KBM-7 (cell line): ENCODE data around the gene TMEM201.
"Not testable (repeated sequence)": the region's sequence is repeated elsewhere in the genome, so short reads cannot be mapped to it uniquely, and the experiment has no call there.

Experiments
- DNase-seq: peaks from one replicate; pipeline ENCODE4 v3.0.0-alpha.2; 2015
- in situ Hi-C: fragments of 300-500 bp; cut with MboI; formaldehyde crosslinking; loops from 2 replicates; pipeline ENCODE4 v1.14.3; 2020; ENCODE audit warnings: low sequenced_read_pairs, low pct_unique_long_range_greater_than_20kb, mixed read lengths

TMEM201 gene

GRCh38 chr1:9612871-9613624, 24.3 kb downstream of the TMEM201 start:
- in situ Hi-C loops = no loop called here
- DNase-seq = no peak

- in situ Hi-C loops = no loop called here
- DNase-seq = no peak
These were observed 25.1 kb downstream of the TMEM201 start for GRCh38 chr1:9613625-9614299.

GRCh38 chr1:9615316-9616063, 26.8 kb downstream of the TMEM201 start:
- in situ Hi-C loops = no loop called here
- peak; percentile 63 for DNase-seq

GRCh38 chr1:9618909-9619679, 30.4 kb downstream of the TMEM201 start:
- DNase-seq = no peak
- in situ Hi-C loops = no loop called here

GRCh38 chr1:9621032-9621431, 32.3 kb downstream of the TMEM201 start:
- DNase-seq = no peak
- in situ Hi-C loops = no loop called here

DNA sequence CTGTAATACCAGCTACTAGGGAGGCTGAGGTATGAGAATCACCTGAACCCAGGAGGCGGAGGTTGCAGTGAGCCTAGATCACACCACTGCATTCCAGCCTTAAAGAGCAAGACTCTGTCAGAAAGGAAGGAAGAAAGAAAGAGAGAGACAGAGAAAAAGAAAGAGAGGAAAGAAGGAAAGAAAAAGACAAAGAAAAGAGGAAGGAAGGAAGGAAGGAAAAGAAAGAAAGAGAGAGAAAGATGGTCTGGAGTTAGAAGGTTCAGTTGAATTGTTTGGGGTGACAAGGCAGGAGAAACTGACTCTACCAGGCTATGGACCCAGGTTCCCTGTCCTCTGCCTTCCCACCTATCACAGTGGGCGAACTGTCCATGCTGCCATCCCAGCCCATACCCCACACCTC, 35.4 kb downstream of the TMEM201 start:
- DNase-seq = no peak
- in situ Hi-C loops = no loop called here

DNA sequence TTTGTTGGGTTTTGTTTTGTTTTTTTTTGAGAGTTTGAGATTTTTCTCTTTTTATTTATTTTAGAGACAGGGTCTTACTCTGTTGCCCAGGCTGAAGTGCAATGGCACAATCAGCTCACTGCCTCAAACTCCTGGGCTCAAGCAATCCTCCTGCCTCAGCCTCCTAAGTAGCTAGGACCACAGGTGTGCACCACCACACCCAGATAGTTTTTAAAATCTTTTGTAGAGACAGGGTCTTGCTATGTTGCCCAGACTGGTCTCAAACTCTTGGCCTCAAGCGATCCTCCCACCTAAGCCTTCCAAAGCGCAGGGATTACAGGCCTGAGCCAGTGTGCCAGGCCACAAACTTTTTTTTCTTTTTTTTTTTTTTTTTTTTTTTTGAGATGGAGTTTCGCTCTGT, 36.3 kb downstream of the TMEM201 start:
- in situ Hi-C loops = not testable (repeated sequence)

GRCh38 chr1:9626201-9626608, 37.5 kb downstream of the TMEM201 start:
- DNase-seq = peak; percentile 10
- in situ Hi-C loops = no loop called here

More for the DNA sequence above, 36.3 kb downstream of the TMEM201 start:
- DNase-seq = not testable (repeated sequence)

DNA sequence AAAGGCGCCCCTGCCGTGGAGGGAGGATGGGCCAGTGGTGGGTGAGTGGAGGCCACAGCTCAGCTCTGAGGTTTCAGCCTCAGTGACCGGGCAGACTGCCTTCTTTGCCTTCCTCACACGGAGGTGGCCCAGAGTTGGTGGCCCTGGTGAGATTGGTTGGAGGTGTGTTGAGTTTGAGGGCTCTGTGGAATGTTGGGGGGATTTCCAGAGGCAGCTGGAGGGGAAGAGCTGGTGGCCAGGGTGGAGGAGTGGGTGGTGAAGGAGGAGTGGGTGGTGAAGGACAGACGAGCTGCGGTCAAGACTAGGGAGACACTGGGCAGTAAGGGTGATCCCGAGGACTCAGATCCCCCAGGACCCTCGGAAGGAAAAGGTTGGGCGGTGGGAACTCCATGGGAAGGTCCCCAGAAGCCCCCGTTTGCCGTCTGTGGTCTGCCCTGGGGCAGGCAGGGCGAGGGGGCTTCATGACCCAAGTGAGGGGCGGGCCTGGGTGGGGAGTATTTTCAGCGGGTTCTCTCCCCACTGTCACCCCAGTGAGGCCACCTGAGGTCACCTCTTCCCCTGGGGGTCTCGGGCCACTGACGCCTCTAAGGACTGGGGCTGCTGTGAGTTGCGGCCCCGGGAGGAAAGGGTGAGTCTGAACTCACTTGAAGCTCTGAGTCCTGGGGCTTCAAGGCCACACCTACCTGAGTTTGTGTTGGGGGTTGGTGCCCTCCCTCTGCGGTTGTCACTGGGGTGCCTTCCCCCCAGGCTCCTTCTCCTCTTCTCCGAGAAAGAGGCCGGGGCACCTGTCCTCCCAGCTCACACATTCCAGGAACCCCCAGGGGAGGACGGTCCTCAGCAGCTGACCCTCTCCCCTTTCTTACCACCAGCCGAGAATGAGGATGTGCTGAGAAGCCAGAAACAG, 40.1 kb downstream of the TMEM201 start:
- peak; percentile 67 for DNase-seq
- in situ Hi-C loops = no loop called here

- peak; percentile 92 for DNase-seq
- in situ Hi-C loops = no loop called here
These were observed 40.9 kb downstream of the TMEM201 start for GRCh38 chr1:9629445-9630201.

DNA sequence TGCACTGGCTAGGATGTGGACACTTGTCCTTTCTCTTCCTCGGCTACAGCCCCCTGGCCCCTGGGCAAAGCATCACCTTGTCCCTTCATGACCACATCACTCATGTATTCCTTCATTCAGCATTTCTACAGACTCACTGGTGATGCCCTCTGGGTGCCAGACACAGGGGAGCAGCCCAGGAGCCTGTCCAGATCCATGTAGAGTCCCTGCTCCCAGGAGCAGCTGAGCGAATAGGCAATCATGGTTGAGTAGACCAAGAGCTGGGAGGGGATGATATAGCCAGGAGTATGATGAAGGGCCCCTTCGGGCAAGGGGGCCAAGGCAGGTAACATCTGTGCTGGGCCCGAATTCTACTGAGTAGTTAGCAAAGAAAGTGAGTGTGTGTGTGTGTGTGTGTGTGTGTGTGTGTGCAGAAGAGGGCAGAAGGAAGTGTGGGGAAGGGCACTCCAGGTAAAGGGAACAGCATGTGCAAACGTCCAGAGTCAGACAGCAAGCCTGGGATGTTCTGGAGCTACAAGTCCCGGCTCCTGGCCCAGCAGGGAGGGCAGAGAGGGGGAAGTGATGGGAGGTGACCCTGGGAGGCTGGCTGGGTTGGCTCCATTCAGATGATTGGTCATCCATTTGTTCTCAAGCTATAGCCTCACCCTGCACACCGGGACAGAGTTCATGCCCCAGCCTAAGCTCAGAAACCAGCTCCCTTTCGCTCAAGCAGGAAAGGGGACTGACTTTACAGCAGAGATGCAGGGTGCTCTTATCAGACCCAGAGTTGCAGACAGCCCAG, 41.8 kb downstream of the TMEM201 start:
- in situ Hi-C loops = no loop called here

GRCh38 chr1:9631613-9632012, 42.9 kb downstream of the TMEM201 start:
- no peak for DNase-seq
- in situ Hi-C loops = no loop called here

More for the DNA sequence above, 41.8 kb downstream of the TMEM201 start:
- DNase-seq = peak; percentile 32

- in situ Hi-C loops = no loop called here
- DNase-seq = peak; percentile 20
These were observed 44.8 kb downstream of the TMEM201 start for GRCh38 chr1:9633493-9633892.

DNA sequence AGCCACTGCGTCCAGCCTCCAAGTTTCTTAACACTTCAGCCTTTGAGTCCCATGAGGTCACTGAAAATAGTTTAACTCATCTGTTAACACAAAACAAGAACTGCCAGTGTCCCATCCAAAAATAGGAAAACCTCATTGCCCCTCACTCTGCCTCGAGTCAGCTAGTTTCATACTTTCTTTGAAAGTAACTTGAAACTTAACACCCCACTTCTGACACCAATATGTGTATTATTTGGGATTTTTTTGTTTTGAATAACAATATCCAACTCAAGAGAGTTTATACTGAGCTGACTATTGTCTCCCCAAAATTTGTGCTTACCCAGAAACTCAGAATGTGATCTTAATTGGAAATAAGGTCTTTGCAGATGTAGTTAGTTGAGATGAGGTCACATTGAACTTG, 45.9 kb downstream of the TMEM201 start:
- in situ Hi-C loops = no loop called here
- no peak for DNase-seq

- no peak for DNase-seq
- in situ Hi-C loops = no loop called here
These were observed 50.5 kb downstream of the TMEM201 start for GRCh38 chr1:9639227-9639626.

DNA sequence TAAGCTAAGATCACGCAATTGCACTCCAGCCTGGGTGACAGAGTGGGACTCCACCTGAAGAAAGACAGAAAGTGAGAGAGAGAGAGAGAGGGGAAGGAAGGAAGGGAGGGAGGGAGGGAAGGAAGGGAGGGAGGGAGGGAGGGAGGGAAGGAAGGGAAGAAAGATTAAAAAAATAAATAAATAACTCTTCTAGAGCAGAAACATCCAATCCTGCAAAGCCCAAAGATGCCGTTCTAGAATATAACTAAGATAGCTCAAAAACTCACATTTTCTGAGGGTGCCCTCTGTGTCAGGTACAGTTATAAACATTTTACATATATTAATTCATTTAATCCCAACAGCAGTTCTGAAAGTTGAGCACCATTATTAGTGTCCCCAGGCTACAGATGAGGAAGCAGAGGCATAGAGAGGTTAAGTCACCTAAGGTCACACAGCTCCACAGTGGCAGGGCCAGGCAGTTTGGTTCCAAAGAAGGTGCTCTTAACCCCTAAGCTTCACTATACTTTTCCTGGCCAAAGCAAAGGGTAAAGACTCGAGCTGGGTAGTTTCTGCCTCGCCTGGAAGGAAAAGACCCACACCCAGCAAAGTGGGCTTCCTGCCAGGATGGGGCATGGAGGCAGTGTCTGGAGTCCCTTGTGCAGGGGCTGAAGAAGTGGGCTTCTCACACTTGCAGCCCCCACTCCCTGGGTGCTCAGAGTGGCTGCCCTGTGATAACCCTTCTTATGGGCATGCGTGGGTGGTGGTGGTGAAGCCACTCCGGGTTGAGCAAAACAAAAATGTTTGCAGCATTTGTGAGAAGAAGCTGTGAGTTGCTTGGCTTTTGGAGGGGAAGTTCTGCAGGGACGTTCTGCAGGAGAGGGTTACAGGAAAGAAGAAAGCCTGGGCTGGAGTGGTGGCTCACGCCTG, 54.9 kb downstream of the TMEM201 start:
- in situ Hi-C loops = no loop called here
- peak; percentile 42 for DNase-seq
